Measurements from ENCODE around the gene HDAC8.
"Not testable (repeated sequence)": the region's sequence is repeated elsewhere in the genome, so short reads cannot be mapped to it uniquely, and the experiment has no call there.

Gene HDAC8

DNA sequence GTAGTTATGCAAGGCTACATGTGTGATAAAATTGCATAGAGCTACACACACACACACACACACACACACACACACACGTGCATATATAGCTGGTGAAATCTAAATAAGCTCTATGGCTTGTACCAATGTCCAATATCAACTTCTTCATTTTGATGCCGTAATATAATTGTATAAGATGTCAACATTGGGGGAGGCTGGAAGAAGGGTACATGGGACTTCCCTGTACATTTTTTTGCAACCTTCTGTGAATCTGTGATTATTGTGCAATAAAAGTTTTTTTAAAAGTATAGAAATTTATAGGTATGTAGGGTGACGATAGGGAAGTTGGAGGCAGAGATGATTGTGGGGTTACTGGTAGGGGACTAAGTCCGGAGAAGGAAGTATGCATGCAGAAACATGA lies 105.5 kb downstream of the HDAC8 start:
- TF ChIP-seq, protein P1, sequence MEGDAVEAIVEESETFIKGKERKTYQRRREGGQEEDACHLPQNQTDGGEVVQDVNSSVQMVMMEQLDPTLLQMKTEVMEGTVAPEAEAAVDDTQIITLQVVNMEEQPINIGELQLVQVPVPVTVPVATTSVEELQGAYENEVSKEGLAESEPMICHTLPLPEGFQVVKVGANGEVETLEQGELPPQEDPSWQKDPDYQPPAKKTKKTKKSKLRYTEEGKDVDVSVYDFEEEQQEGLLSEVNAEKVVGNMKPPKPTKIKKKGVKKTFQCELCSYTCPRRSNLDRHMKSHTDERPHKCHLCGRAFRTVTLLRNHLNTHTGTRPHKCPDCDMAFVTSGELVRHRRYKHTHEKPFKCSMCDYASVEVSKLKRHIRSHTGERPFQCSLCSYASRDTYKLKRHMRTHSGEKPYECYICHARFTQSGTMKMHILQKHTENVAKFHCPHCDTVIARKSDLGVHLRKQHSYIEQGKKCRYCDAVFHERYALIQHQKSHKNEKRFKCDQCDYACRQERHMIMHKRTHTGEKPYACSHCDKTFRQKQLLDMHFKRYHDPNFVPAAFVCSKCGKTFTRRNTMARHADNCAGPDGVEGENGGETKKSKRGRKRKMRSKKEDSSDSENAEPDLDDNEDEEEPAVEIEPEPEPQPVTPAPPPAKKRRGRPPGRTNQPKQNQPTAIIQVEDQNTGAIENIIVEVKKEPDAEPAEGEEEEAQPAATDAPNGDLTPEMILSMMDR (IDR thresholded peaks at IDR 0.05; ENCODE audit: insufficient read depth, low read length, poor library complexity, severe bottlenecking) = no peak
- H3K4me3 ChIP-seq (replicated peaks; ENCODE audit: low read depth, low read length) = no peak overlapping the region

DNA sequence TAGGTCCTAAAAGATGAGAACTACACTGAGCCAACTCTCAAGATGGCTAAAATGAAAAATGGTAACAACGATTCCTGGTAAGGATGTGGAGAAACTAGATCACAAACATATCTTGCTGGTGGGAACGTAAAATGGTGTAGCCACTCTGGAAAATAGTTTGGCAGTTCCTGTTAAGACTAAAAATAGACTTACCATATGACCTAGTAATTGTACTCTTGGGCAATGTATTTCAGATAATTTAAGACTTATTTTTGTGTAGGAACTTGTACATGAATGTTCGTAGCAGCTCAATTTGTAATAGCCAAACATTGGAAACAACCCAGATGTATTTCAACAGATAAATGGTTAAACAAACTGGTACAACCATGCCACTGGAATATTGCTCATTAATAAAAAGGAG lies 106.2 kb downstream of the HDAC8 start:
- Histone ChIP-seq H3K4me3 (replicated peaks; ENCODE audit: low read depth, low read length) (no peak overlapping the region), H3K27me3 (replicated peaks; ENCODE audit: control insufficient read depth, insufficient read depth, low read length) (no peaks in the 10 kb centered on the region), H3K36me3 (ENCODE audit: control insufficient read depth, insufficient read depth, low read length) (no peaks in the 10 kb centered on the region)
- TF ChIP-seq, protein P1 (IDR thresholded peaks at IDR 0.05; ENCODE audit: insufficient read depth, low read length, poor library complexity, severe bottlenecking) = no peak
- DNase-seq (ENCODE audit: extremely low read depth, insufficient read length) = no peak

More for the DNA sequence above, 105.5 kb downstream of the HDAC8 start:
- DNase-seq (ENCODE audit: extremely low read depth, insufficient read length) = no peak
- Histone ChIP-seq H3K36me3 (ENCODE audit: control insufficient read depth, insufficient read depth, low read length) (no peaks in the 10 kb centered on the region), H3K27me3 (replicated peaks; ENCODE audit: control insufficient read depth, insufficient read depth, low read length) (no peaks in the 10 kb centered on the region)

DNA sequence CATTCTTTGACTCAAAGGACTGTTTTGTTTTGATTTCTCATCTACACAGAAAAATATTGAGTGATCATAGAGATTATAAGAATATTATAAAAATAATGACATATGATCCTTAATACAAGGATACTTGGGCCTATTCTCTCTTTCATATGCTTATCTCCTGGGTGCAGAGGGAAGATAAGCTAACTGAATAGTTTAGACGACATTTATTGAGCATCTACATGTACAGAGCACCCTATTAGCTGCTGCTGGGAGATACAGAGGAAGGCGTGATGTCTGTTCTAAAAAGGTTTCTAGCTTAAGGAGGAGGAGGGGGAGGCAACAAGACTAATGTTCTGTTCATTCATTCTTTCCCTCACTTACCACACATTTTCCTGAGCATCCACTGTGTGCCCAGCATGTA lies 106.8 kb downstream of the HDAC8 start:
- Histone ChIP-seq H3K36me3 (ENCODE audit: control insufficient read depth, insufficient read depth, low read length) (no peaks in the 10 kb centered on the region), H3K4me3 (replicated peaks; ENCODE audit: low read depth, low read length) (no peak overlapping the region), H3K27me3 (replicated peaks; ENCODE audit: control insufficient read depth, insufficient read depth, low read length) (no peaks in the 10 kb centered on the region)
- TF ChIP-seq, protein P1 (IDR thresholded peaks at IDR 0.05; ENCODE audit: insufficient read depth, low read length, poor library complexity, severe bottlenecking) = no peak
- no peak for DNase-seq (ENCODE audit: extremely low read depth, insufficient read length)

DNA sequence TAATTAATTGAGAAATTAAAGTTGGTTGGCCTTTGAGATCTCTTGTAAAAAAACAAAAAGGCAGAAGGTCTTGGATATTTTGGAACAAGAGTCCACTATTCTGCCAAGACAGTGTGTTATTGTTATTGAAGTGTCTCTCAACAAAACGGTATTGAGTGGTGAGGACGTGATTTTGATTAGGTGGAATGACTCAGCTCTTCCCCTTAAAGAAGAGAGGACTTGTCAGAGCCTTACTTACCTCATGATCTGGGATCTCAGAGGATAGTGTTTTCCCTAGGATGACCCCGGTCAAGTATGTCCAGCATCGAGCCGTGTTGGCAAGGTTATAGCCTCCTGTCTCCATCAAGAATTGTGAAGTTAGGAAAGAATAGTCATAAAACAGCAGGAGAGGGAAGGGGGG lies 110.9 kb downstream of the HDAC8 start:
- TF ChIP-seq, protein P1 (IDR thresholded peaks at IDR 0.05; ENCODE audit: insufficient read depth, low read length, poor library complexity, severe bottlenecking) = no peak
- H3K4me3 ChIP-seq (replicated peaks; ENCODE audit: low read depth, low read length) = no peak overlapping the region
- DNase-seq (ENCODE audit: extremely low read depth, insufficient read length) = no peak
- H3K27me3 ChIP-seq (replicated peaks; ENCODE audit: control insufficient read depth, insufficient read depth, low read length) = no peaks in the 10 kb centered on the region
- H3K36me3 ChIP-seq (ENCODE audit: control insufficient read depth, insufficient read depth, low read length) = no peaks in the 10 kb centered on the region

DNA sequence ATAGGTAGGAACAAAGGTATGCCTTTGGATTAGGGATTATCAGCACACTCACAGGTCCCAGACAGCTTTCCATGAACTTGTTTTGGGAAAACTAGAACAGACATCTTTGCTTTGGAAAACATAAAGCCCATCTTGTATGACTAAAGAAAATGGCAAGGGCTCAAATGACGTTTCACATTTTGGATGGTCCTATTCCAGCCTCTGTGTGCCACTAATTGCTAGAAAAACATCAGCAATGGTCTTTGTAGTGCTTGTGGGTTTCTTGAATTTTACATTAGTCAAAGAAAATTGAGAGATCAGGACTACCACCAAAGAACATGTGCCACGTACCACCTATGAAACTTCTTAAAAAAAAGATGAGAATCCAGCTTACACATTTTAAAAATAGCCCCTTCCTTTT lies 111.4 kb downstream of the HDAC8 start:
- DNase-seq (ENCODE audit: extremely low read depth, insufficient read length) = no peak
- H3K27me3 ChIP-seq (replicated peaks; ENCODE audit: control insufficient read depth, insufficient read depth, low read length) = no peaks in the 10 kb centered on the region
- H3K4me3 ChIP-seq (replicated peaks; ENCODE audit: low read depth, low read length) = no peak overlapping the region
- H3K36me3 ChIP-seq (ENCODE audit: control insufficient read depth, insufficient read depth, low read length) = no peaks in the 10 kb centered on the region
- TF ChIP-seq, protein P1 (IDR thresholded peaks at IDR 0.05; ENCODE audit: insufficient read depth, low read length, poor library complexity, severe bottlenecking) = no peak

DNA sequence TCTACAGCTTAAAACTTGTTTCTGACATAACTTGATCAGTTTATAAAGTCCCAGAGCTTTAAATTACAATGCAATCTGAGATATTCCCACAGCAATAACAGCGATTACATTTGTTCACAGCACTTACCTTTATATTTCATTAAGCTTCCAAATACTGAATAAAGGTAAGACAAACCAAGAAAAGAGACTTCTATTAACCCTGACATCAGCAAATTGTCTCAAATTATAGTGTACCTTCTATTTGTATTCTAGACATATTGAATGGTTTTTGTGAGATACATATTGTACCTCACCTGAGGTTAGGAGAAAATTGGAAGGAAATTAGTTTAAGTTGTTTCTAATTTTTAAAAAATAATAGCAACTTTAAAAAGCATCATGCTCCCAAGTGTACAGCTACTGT lies 111.9 kb downstream of the HDAC8 start:
- Histone ChIP-seq H3K27me3 (replicated peaks; ENCODE audit: control insufficient read depth, insufficient read depth, low read length) (no peaks in the 10 kb centered on the region), H3K4me3 (replicated peaks; ENCODE audit: low read depth, low read length) (no peak overlapping the region), H3K36me3 (ENCODE audit: control insufficient read depth, insufficient read depth, low read length) (no peaks in the 10 kb centered on the region)
- DNase-seq (ENCODE audit: extremely low read depth, insufficient read length) = no peak
- TF ChIP-seq, protein P1 (IDR thresholded peaks at IDR 0.05; ENCODE audit: insufficient read depth, low read length, poor library complexity, severe bottlenecking) = no peak

DNA sequence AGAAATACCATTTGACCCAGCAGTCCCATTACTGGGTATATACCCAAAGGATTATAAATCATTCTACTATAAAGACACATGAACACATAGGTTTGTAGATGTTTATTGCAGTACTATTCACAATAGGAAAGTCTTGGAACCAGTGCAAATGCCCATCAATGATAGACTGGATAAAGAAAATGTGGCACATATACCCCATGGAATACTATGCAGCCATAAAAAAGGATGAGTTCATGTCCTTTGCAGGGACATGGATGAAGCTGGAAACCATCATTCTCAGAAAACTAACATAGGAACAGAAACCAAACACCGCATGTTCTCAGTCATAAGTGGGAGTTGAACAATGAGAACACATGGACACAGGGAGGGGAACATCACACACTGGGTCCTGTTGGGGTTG lies 123.6 kb downstream of the HDAC8 start:
- H3K36me3 ChIP-seq (ENCODE audit: control insufficient read depth, insufficient read depth, low read length); DNase-seq (ENCODE audit: extremely low read depth, insufficient read length); H3K27me3 ChIP-seq (replicated peaks; ENCODE audit: control insufficient read depth, insufficient read depth, low read length); H3K4me3 ChIP-seq (replicated peaks; ENCODE audit: low read depth, low read length): not testable (repeated sequence)

DNA sequence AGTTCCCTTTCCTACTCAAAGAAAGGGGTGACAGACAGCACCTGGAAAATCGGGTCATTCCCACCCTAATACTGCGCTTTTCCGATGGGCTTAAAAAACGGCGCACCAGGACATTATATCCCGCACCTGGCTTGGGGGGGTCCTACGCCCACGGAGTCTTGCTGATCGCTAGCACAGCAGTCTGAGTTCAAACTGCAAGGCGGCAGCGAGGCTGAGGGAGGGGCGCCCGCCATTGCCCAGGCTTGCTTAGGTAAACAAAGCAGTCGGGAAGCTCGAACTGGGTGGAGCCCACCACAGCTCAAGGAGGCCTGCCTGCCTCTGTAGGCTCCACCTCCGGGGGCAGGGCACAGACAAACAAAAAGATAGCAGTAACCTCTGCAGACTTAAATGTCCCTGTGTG lies 131.9 kb downstream of the HDAC8 start:
- not testable (repeated sequence) for DNase-seq (ENCODE audit: extremely low read depth, insufficient read length); H3K27me3 ChIP-seq (replicated peaks; ENCODE audit: control insufficient read depth, insufficient read depth, low read length); H3K4me3 ChIP-seq (replicated peaks; ENCODE audit: low read depth, low read length); H3K36me3 ChIP-seq (ENCODE audit: control insufficient read depth, insufficient read depth, low read length)
